HG02610 (cell line): ENCODE results near the gene RFX5.

Experiments used
- ATAC-seq: cut with Tn5 transposase; IDR thresholded peaks from one replicate; pipeline ENCODE4 v1.9.1; 2021; ENCODE audit warnings: mild to moderate bottlenecking, moderate library complexity; ENCODE audit not compliant: unreplicated experiment

The RFX5 gene

GRCh38 chr1:151325231-151325630 is 21.8 kb downstream of the RFX5 start:
- ATAC-seq: no peak

- no peak for ATAC-seq
Observed at GRCh38 chr1:151324390-151324930, 22.6 kb downstream of the RFX5 start.

- ATAC-seq: no peak
Observed at GRCh38 chr1:151318975-151319374, 28.1 kb downstream of the RFX5 start.

- ATAC-seq: no peak
Observed at GRCh38 chr1:151315565-151316235, 31.4 kb downstream of the RFX5 start.

GRCh38 chr1:151314137-151314875 is 32.7 kb downstream of the RFX5 start:
- ATAC-seq: no peak

GRCh38 chr1:151313501-151313900 is 33.6 kb downstream of the RFX5 start:
- ATAC-seq: no peak

GRCh38 chr1:151312826-151313225 is 34.2 kb downstream of the RFX5 start:
- ATAC-seq: no peak

GRCh38 chr1:151312411-151312810 is 34.6 kb downstream of the RFX5 start:
- no peak for ATAC-seq

- ATAC-seq: no peak
Observed at GRCh38 chr1:151311589-151312331, 35.3 kb downstream of the RFX5 start.

GRCh38 chr1:151311011-151311410 is 36.0 kb downstream of the RFX5 start:
- no peak for ATAC-seq

- no peak for ATAC-seq
Observed at GRCh38 chr1:151309811-151310323, 37.2 kb downstream of the RFX5 start.

GRCh38 chr1:151294742-151295462 is 52.1 kb downstream of the RFX5 start:
- ATAC-seq: no peak

GRCh38 chr1:151293093-151293492 is 54.0 kb downstream of the RFX5 start:
- no peak for ATAC-seq

- no peak for ATAC-seq
Observed at GRCh38 chr1:151292207-151293030, 54.6 kb downstream of the RFX5 start.

GRCh38 chr1:151290709-151291303 is 56.2 kb downstream of the RFX5 start:
- no peak for ATAC-seq
